HG03378 (cell line): ENCODE data around the gene TNFRSF9.
"Not testable (repeated sequence)": the region's sequence is repeated elsewhere in the genome, so short reads cannot be mapped to it uniquely, and the experiment has no call there.

ENCODE experiments used
- ATAC-seq: cut with Tn5 transposase; IDR thresholded peaks from one replicate; pipeline ENCODE4 v1.9.1; 2021; ENCODE audit warnings: mild to moderate bottlenecking, moderate library complexity; ENCODE audit not compliant: unreplicated experiment

Gene TNFRSF9

GRCh38 chr1:7921796-7922195, 18.8 kb downstream of the TNFRSF9 start:
- no peak for ATAC-seq

- no peak for ATAC-seq
Measured at GRCh38 chr1:7919880-7920279, 20.8 kb downstream of the TNFRSF9 start.

- not testable (repeated sequence) for ATAC-seq
Measured at GRCh38 chr1:7917971-7918370, 22.7 kb downstream of the TNFRSF9 start.

GRCh38 chr1:7916501-7916830, 24.2 kb downstream of the TNFRSF9 start:
- ATAC-seq: no peak

- no peak for ATAC-seq
Measured at GRCh38 chr1:7915826-7916500, 24.7 kb downstream of the TNFRSF9 start.

- no peak for ATAC-seq
Measured at GRCh38 chr1:7912743-7913557, 27.7 kb downstream of the TNFRSF9 start.

GRCh38 chr1:7912145-7912544, 28.5 kb downstream of the TNFRSF9 start:
- no peak for ATAC-seq

- no peak for ATAC-seq
Measured at GRCh38 chr1:7905262-7905661, 35.4 kb downstream of the TNFRSF9 start.

- no peak for ATAC-seq
Measured at GRCh38 chr1:7902478-7903085, 38.1 kb downstream of the TNFRSF9 start.

- ATAC-seq: no peak
Measured at GRCh38 chr1:7899741-7900140, 40.9 kb downstream of the TNFRSF9 start.

- ATAC-seq: no peak
Measured at GRCh38 chr1:7898962-7899361, 41.7 kb downstream of the TNFRSF9 start.

- ATAC-seq: no peak
Measured at GRCh38 chr1:7896994-7897393, 43.6 kb downstream of the TNFRSF9 start.

- no peak for ATAC-seq
Measured at GRCh38 chr1:7893529-7894180, 47.0 kb downstream of the TNFRSF9 start.

- no peak for ATAC-seq
Measured at GRCh38 chr1:7891804-7892203, 48.8 kb downstream of the TNFRSF9 start.

- ATAC-seq: no peak
Measured at GRCh38 chr1:7890853-7891252, 49.8 kb downstream of the TNFRSF9 start.

- ATAC-seq: no peak
Measured at GRCh38 chr1:7888248-7889081, 52.2 kb downstream of the TNFRSF9 start.

GRCh38 chr1:7886405-7886745, 54.3 kb downstream of the TNFRSF9 start:
- ATAC-seq: no peak

GRCh38 chr1:7885513-7886404, 54.9 kb downstream of the TNFRSF9 start:
- ATAC-seq: no peak

- ATAC-seq: no peak
Measured at GRCh38 chr1:7884757-7885156, 55.9 kb downstream of the TNFRSF9 start.

- ATAC-seq: no peak
Measured at GRCh38 chr1:7879228-7879627, 61.4 kb downstream of the TNFRSF9 start.
